Measurements from ENCODE around the gene UBE2E3.

UBE2E3 gene

GRCh38 chr2:180978903-180979748 is 1.3 kb upstream of the UBE2E3 start:
- no peak for DNase-seq (ENCODE audit: low spot score)

- DNase-seq (ENCODE audit: low spot score): no peak
These were observed 678 bp upstream of the UBE2E3 start for GRCh38 chr2:180979749-180980105.

- DNase-seq (ENCODE audit: low spot score): no peak
These were observed 822 bp downstream of the UBE2E3 start for GRCh38 chr2:180980943-180981911.

GRCh38 chr2:180983468-180984242 is 3.2 kb downstream of the UBE2E3 start:
- DNase-seq (ENCODE audit: low spot score): peak; percentile 46

GRCh38 chr2:180985771-180986395 is 5.5 kb downstream of the UBE2E3 start:
- no peak for DNase-seq (ENCODE audit: low spot score)

GRCh38 chr2:180987146-180987545 is 6.7 kb downstream of the UBE2E3 start:
- no peak for DNase-seq (ENCODE audit: low spot score)

GRCh38 chr2:180990337-180990736 is 9.9 kb downstream of the UBE2E3 start:
- no peak for DNase-seq (ENCODE audit: low spot score)

GRCh38 chr2:180990794-180991193 is 10.4 kb downstream of the UBE2E3 start:
- no peak for DNase-seq (ENCODE audit: low spot score)

GRCh38 chr2:180991361-180991760 is 11.0 kb downstream of the UBE2E3 start:
- no peak for DNase-seq (ENCODE audit: low spot score)

GRCh38 chr2:180991820-180992219 is 11.4 kb downstream of the UBE2E3 start:
- DNase-seq (ENCODE audit: low spot score): no peak

- no peak for DNase-seq (ENCODE audit: low spot score)
These were observed 12.6 kb downstream of the UBE2E3 start for GRCh38 chr2:180992994-180993393.

GRCh38 chr2:180999274-180999964 is 19.0 kb downstream of the UBE2E3 start:
- no peak for DNase-seq (ENCODE audit: low spot score)

GRCh38 chr2:181004647-181005325 is 24.4 kb downstream of the UBE2E3 start:
- DNase-seq (ENCODE audit: low spot score): no peak

GRCh38 chr2:181005326-181005655 is 24.9 kb downstream of the UBE2E3 start:
- DNase-seq (ENCODE audit: low spot score): no peak

GRCh38 chr2:181005809-181006208 is 25.4 kb downstream of the UBE2E3 start:
- DNase-seq (ENCODE audit: low spot score): no peak

- no peak for DNase-seq (ENCODE audit: low spot score)
These were observed 26.9 kb downstream of the UBE2E3 start for GRCh38 chr2:181007086-181007837.

GRCh38 chr2:181008407-181008806 is 28.0 kb downstream of the UBE2E3 start:
- no peak for DNase-seq (ENCODE audit: low spot score)

- no peak for DNase-seq (ENCODE audit: low spot score)
These were observed 40.9 kb downstream of the UBE2E3 start for GRCh38 chr2:181021199-181021789.

GRCh38 chr2:181022652-181023051 is 42.2 kb downstream of the UBE2E3 start:
- no peak for DNase-seq (ENCODE audit: low spot score)
